HEK293 (cell line): Measurements from ENCODE around the gene ZFYVE28.

ENCODE experiments used
- GLIS1 ChIP-seq: fragments of 450-650 bp; formaldehyde crosslinking; IDR thresholded peaks from 2 replicates; pipeline ENCODE4 v1.5.1; 2016; ENCODE audit warnings: missing biosample characterization, missing genetic modification characterization
- SP3 ChIP-seq: fragments of 450-650 bp; formaldehyde crosslinking; IDR thresholded peaks from 2 replicates; pipeline ENCODE4 v1.5.1; 2016; ENCODE audit warnings: missing biosample characterization, missing genetic modification characterization
- ZNF274 ChIP-seq, 2 experiments: fragments of 200-500 bp in 1 of 2; fragments of 450-650 bp in 1 of 2; sonication (Bioruptor generic) in 1 of 2; formaldehyde crosslinking in 1 of 2; IDR thresholded peaks; 2 replicates each; pipeline versions ENCODE4 v1.5.1 to v1.6.1; 2014 to 2016; ENCODE audit warnings: borderline replicate concordance in 1 of 2, inconsistent platforms in 1 of 2, low read length in 1 of 2, missing biosample characterization in 1 of 2, missing genetic modification characterization in 1 of 2
- ZNF302 ChIP-seq: fragments of 450-650 bp; formaldehyde crosslinking; IDR thresholded peaks from 2 replicates; pipeline ENCODE4 v1.5.1; 2016; ENCODE audit warnings: missing biosample characterization, missing genetic modification characterization, low read depth
- TF ChIP-seq, protein P1 (sequence below): fragments of 450-650 bp; formaldehyde crosslinking; IDR thresholded peaks from 2 replicates; pipeline ENCODE4 v1.5.1; 2016; ENCODE audit warnings: missing biosample characterization, missing genetic modification characterization

- TF ChIP-seq, protein P1, sequence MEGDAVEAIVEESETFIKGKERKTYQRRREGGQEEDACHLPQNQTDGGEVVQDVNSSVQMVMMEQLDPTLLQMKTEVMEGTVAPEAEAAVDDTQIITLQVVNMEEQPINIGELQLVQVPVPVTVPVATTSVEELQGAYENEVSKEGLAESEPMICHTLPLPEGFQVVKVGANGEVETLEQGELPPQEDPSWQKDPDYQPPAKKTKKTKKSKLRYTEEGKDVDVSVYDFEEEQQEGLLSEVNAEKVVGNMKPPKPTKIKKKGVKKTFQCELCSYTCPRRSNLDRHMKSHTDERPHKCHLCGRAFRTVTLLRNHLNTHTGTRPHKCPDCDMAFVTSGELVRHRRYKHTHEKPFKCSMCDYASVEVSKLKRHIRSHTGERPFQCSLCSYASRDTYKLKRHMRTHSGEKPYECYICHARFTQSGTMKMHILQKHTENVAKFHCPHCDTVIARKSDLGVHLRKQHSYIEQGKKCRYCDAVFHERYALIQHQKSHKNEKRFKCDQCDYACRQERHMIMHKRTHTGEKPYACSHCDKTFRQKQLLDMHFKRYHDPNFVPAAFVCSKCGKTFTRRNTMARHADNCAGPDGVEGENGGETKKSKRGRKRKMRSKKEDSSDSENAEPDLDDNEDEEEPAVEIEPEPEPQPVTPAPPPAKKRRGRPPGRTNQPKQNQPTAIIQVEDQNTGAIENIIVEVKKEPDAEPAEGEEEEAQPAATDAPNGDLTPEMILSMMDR (tag by site-specific recombination), result no peak
- TF ChIP-seq GLIS1 (tag by site-specific recombination) (no peak), ZNF274 (IDR thresholded peaks at IDR 0.05; ENCODE audit: low read length) (no peak), ZNF274 (tag by site-specific recombination; IDR thresholded peaks at IDR 0.05; ENCODE audit: borderline replicate concordance) (no peak), SP3 (tag by site-specific recombination) (no peak), ZNF302 (tag by site-specific recombination) (no peak)
Measured at GRCh38 chr4:2290974-2291704, 127.3 kb downstream of the ZFYVE28 start.
